ENCODE measurements around the gene KRT72. TPM values are rescaled to one million over a fixed set of nuclear protein-coding genes. Genes with fewer than 3 reads are reported as not detected.

KRT72 gene
- total and polyA plus RNA-seq, 2 experiments from 2014 or later = not detected

DNA sequence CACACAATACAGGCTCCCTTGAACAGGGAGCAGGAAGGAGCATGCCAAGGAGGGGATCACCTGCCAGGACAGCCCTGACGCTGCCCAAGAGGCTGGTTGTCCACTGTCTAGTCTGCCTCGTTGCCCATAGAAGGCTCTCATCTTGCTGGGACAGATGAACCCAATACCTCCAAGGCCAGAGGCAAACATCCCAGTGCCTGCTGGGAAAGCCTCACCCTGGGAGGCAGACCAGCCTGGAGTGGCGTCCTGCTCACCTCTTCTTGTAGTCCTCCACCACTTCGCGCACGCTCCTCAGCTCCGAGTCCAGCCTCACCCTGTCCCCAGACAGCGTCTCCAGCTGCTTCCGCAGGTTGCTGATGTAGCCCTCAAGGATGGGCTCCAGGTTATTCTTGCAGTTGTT is 14.6 kb upstream of the KRT72 start:
- no peaks in the 10 kb centered on the region for H4K20me1 ChIP-seq (replicated peaks; ENCODE audit: insufficient read depth)
- no peaks in the 10 kb centered on the region for H3K79me2 ChIP-seq (replicated peaks; ENCODE audit: insufficient read depth)
- ATAC-seq = no peak
- TF ChIP-seq EZH2 (IDR thresholded peaks at IDR 0.05; ENCODE audit: low read depth, unreplicated experiment) (no peak), CREB1 (CRISPR knock-in tag; IDR thresholded peaks at IDR 0.05; ENCODE audit: low read depth) (no peak), ZNF331 (CRISPR knock-in tag; IDR thresholded peaks at IDR 0.05; ENCODE audit: low read depth) (no peak), STAT1 (IDR thresholded peaks at IDR 0.05; ENCODE audit: unreplicated experiment) (no peak), EZH2phosphoT487 (IDR thresholded peaks at IDR 0.05; ENCODE audit: unreplicated experiment) (no peak), ZNF114 (CRISPR knock-in tag; IDR thresholded peaks at IDR 0.05) (no peak), POLR2AphosphoS5 (IDR thresholded peaks at IDR 0.05; ENCODE audit: low read depth) (no peak), NANOG (IDR thresholded peaks at IDR 0.05; ENCODE audit: borderline replicate concordance) (no peak), JUNB (IDR thresholded peaks at IDR 0.05; ENCODE audit: unreplicated experiment) (no peak)
- TF ChIP-seq, protein P1, sequence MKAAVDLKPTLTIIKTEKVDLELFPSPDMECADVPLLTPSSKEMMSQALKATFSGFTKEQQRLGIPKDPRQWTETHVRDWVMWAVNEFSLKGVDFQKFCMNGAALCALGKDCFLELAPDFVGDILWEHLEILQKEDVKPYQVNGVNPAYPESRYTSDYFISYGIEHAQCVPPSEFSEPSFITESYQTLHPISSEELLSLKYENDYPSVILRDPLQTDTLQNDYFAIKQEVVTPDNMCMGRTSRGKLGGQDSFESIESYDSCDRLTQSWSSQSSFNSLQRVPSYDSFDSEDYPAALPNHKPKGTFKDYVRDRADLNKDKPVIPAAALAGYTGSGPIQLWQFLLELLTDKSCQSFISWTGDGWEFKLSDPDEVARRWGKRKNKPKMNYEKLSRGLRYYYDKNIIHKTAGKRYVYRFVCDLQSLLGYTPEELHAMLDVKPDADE (IDR thresholded peaks at IDR 0.05) = no peak
- TF ChIP-seq, protein P2, sequence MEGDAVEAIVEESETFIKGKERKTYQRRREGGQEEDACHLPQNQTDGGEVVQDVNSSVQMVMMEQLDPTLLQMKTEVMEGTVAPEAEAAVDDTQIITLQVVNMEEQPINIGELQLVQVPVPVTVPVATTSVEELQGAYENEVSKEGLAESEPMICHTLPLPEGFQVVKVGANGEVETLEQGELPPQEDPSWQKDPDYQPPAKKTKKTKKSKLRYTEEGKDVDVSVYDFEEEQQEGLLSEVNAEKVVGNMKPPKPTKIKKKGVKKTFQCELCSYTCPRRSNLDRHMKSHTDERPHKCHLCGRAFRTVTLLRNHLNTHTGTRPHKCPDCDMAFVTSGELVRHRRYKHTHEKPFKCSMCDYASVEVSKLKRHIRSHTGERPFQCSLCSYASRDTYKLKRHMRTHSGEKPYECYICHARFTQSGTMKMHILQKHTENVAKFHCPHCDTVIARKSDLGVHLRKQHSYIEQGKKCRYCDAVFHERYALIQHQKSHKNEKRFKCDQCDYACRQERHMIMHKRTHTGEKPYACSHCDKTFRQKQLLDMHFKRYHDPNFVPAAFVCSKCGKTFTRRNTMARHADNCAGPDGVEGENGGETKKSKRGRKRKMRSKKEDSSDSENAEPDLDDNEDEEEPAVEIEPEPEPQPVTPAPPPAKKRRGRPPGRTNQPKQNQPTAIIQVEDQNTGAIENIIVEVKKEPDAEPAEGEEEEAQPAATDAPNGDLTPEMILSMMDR (conservative IDR thresholded peaks at IDR 0.05; ENCODE audit: low read depth in 2 of 2) = no peak
- TF ChIP-seq, protein P3, sequence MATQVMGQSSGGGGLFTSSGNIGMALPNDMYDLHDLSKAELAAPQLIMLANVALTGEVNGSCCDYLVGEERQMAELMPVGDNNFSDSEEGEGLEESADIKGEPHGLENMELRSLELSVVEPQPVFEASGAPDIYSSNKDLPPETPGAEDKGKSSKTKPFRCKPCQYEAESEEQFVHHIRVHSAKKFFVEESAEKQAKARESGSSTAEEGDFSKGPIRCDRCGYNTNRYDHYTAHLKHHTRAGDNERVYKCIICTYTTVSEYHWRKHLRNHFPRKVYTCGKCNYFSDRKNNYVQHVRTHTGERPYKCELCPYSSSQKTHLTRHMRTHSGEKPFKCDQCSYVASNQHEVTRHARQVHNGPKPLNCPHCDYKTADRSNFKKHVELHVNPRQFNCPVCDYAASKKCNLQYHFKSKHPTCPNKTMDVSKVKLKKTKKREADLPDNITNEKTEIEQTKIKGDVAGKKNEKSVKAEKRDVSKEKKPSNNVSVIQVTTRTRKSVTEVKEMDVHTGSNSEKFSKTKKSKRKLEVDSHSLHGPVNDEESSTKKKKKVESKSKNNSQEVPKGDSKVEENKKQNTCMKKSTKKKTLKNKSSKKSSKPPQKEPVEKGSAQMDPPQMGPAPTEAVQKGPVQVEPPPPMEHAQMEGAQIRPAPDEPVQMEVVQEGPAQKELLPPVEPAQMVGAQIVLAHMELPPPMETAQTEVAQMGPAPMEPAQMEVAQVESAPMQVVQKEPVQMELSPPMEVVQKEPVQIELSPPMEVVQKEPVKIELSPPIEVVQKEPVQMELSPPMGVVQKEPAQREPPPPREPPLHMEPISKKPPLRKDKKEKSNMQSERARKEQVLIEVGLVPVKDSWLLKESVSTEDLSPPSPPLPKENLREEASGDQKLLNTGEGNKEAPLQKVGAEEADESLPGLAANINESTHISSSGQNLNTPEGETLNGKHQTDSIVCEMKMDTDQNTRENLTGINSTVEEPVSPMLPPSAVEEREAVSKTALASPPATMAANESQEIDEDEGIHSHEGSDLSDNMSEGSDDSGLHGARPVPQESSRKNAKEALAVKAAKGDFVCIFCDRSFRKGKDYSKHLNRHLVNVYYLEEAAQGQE (IDR thresholded peaks at IDR 0.05; ENCODE audit: unreplicated experiment) = no peak
- TF ChIP-seq, protein P4, sequence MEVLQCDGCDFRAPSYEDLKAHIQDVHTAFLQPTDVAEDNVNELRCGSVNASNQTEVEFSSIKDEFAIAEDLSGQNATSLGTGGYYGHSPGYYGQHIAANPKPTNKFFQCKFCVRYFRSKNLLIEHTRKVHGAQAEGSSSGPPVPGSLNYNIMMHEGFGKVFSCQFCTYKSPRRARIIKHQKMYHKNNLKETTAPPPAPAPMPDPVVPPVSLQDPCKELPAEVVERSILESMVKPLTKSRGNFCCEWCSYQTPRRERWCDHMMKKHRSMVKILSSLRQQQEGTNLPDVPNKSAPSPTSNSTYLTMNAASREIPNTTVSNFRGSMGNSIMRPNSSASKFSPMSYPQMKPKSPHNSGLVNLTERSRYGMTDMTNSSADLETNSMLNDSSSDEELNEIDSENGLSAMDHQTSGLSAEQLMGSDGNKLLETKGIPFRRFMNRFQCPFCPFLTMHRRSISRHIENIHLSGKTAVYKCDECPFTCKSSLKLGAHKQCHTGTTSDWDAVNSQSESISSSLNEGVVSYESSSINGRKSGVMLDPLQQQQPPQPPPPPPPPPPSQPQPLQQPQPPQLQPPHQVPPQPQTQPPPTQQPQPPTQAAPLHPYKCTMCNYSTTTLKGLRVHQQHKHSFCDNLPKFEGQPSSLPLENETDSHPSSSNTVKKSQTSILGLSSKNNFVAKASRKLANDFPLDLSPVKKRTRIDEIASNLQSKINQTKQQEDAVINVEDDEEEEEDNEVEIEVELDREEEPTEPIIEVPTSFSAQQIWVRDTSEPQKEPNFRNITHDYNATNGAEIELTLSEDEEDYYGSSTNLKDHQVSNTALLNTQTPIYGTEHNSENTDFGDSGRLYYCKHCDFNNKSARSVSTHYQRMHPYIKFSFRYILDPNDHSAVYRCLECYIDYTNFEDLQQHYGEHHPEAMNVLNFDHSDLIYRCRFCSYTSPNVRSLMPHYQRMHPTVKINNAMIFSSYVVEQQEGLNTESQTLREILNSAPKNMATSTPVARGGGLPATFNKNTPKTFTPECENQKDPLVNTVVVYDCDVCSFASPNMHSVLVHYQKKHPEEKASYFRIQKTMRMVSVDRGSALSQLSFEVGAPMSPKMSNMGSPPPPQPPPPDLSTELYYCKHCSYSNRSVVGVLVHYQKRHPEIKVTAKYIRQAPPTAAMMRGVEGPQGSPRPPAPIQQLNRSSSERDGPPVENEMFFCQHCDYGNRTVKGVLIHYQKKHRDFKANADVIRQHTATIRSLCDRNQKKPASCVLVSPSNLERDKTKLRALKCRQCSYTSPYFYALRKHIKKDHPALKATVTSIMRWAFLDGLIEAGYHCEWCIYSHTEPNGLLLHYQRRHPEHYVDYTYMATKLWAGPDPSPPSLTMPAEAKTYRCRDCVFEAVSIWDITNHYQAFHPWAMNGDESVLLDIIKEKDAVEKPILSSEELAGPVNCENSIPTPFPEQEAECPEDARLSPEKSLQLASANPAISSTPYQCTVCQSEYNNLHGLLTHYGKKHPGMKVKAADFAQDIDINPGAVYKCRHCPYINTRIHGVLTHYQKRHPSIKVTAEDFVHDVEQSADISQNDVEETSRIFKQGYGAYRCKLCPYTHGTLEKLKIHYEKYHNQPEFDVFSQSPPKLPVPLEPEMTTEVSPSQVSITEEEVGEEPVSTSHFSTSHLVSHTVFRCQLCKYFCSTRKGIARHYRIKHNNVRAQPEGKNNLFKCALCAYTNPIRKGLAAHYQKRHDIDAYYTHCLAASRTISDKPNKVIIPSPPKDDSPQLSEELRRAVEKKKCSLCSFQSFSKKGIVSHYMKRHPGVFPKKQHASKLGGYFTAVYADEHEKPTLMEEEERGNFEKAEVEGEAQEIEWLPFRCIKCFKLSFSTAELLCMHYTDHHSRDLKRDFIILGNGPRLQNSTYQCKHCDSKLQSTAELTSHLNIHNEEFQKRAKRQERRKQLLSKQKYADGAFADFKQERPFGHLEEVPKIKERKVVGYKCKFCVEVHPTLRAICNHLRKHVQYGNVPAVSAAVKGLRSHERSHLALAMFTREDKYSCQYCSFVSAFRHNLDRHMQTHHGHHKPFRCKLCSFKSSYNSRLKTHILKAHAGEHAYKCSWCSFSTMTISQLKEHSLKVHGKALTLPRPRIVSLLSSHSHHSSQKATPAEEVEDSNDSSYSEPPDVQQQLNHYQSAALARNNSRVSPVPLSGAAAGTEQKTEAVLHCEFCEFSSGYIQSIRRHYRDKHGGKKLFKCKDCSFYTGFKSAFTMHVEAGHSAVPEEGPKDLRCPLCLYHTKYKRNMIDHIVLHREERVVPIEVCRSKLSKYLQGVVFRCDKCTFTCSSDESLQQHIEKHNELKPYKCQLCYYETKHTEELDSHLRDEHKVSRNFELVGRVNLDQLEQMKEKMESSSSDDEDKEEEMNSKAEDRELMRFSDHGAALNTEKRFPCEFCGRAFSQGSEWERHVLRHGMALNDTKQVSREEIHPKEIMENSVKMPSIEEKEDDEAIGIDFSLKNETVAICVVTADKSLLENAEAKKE (CRISPR knock-in tag; IDR thresholded peaks at IDR 0.05) = no peak
- H3K9me2 ChIP-seq (ENCODE audit: insufficient read depth) = no peaks in the 10 kb centered on the region
- peaks cover 5% of the 10 kb centered on the region for H3K27me3 Mint-ChIP-seq (ENCODE audit: insufficient read depth, low read depth, poor library complexity)
- no peaks in the 10 kb centered on the region for H3K9me3 Mint-ChIP-seq
- no peak for DNase-seq (ENCODE audit: low spot score)
- H3K4me3 ChIP-seq = no peak overlapping the region
- H3K27ac Mint-ChIP-seq = no peak overlapping the region
- no peaks in the 10 kb centered on the region for H3F3A ChIP-seq (replicated peaks; ENCODE audit: low read depth)
- no peak overlapping the region for H3K4me3 Mint-ChIP-seq
- no peaks in the 10 kb centered on the region for H3K4me1 Mint-ChIP-seq
- H3K4me2 ChIP-seq = no peak overlapping the region
- no peaks in the 10 kb centered on the region for H3K27me3 ChIP-seq (ENCODE audit: insufficient read depth)
- no peak overlapping the region for H2AFZ ChIP-seq
- no peaks in the 10 kb centered on the region for H3K36me3 Mint-ChIP-seq (ENCODE audit: low read depth)
- H3K27ac ChIP-seq (ENCODE audit: low read depth) = no peak overlapping the region
- no peaks in the 10 kb centered on the region for H3K36me3 ChIP-seq (ENCODE audit: insufficient read depth)
- no peaks in the 10 kb centered on the region for H3K4me1 ChIP-seq (ENCODE audit: insufficient read depth)

Data from GM23338 (cell line).